SJCRH30 (cell line): ENCODE data around the gene MYOF. TPM values are rescaled to one million over a fixed set of nuclear protein-coding genes. Genes with fewer than 3 reads are reported as not detected.
"Not testable (repeated sequence)": the region's sequence is repeated elsewhere in the genome, so short reads cannot be mapped to it uniquely, and the experiment has no call there.

ENCODE experiments used
- DNase-seq, 2 experiments: peaks; one replicate each; pipeline ENCODE4 v3.0.0-alpha.2; 2015 to 2020
- H3K27ac ChIP-seq: fragments of 250-450 bp; sonication (Bioruptor Pico); 2 replicates; pipeline ENCODE4 v1.5.1; 2020; ENCODE audit warnings: mild to moderate bottlenecking, moderate library complexity
- H3K27me3 ChIP-seq: fragments of 250-450 bp; sonication (Bioruptor Pico); 2 replicates; pipeline ENCODE4 v1.5.1; 2020; ENCODE audit warnings: mild to moderate bottlenecking, moderate library complexity
- H3K36me3 ChIP-seq: fragments of 250-450 bp; sonication (Bioruptor Pico); 2 replicates; pipeline ENCODE4 v1.5.1; 2020; ENCODE audit warnings: mild to moderate bottlenecking, moderate library complexity
- H3K4me1 ChIP-seq: fragments of 250-450 bp; sonication (Bioruptor Pico); 2 replicates; pipeline ENCODE4 v1.5.1; 2020; ENCODE audit warnings: mild to moderate bottlenecking, moderate library complexity
- H3K4me3 ChIP-seq: fragments of 250-450 bp; sonication (Bioruptor Pico); 2 replicates; pipeline ENCODE4 v1.5.1; 2020; ENCODE audit warnings: mild to moderate bottlenecking, moderate library complexity
- H3K9me3 ChIP-seq: fragments of 250-450 bp; sonication (Bioruptor Pico); replicated peaks from 2 replicates; pipeline ENCODE4 v1.5.1; 2020; ENCODE audit warnings: mild to moderate bottlenecking, moderate library complexity
- total RNA-seq: library from RNA; depleted of rRNA; stranded (reverse); fragments of >200 nt; shearing (Covaris generic); gene quantifications from 2 replicates; pipeline ENCODE4 v1.2.3, GENCODE V29; 2014

Gene MYOF
- total RNA-seq, 1 experiment from 2014 or later = 4.2 TPM

DNA sequence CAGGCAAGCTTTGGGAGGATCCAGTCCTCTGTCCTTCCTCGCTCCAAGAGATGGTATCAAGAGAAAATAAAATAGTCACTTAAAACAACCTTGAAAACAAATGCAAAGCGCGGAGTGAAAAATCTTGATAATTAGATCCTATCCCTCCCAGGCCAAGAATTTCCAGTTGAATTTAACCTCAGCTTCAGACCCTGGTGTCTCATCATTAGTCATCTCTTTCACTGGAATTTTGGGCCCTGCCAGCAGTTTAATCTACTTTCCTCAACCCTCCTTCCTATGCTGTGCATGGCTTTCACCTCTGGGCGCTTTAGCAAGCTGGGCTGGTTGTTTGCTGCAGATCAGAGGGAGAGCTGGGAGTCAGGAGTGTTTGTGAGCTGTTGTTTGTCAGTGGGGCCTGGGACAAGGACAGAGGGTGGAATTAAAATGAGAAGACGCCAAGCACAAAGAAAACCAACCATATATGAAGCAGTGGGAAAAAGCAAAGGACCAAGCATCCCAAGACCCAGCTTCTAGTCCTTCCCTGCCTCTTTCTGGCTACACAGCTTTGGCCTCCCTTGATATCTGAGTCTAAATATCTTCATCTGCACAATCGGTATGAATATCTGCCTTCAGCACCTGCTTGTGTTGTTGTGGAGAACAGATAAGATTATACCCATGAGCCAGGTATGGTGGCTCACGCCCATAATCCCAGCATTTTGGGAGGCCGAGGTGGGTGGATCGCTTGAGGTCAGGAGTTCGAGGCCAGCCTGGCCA is 13.5 kb downstream of the MYOF start:
- Histone ChIP-seq H3K36me3 (no peaks in the 10 kb centered on the region), H3K4me1 (peaks cover 31% of the 10 kb centered on the region), H3K4me3 (no peak overlapping the region), H3K27me3 (no peaks in the 10 kb centered on the region), H3K27ac (peak overlapping the region; percentile 10; the same call in 1 of the 2 replicates), H3K9me3 (no peaks in the 10 kb centered on the region; the same call in 1 of the 2 replicates)
- DNase-seq = peak; percentile 18 to 23

DNA sequence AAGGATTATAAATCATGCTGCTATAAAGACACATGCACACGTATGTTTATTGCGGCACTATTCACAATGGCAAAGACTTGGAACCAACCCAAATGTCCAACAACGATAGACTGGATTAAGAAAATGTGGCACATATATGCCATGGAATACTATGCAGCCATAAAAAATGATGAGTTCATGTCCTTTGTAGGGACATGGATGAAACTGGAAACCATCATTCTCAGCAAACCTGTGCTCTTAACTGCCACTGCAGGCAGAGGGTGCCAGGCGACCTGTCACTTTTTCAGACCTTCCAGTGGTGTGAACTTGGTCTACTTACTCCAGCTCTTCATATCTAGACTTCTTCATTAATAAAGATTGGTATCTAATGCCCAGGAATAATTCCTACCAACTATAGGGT is 14.5 kb downstream of the MYOF start:
- not testable (repeated sequence) for H3K27me3 ChIP-seq, H3K4me3 ChIP-seq, H3K9me3 ChIP-seq, H3K36me3 ChIP-seq, DNase-seq
- H3K27ac ChIP-seq = peak overlapping the region; percentile 10; the same call in 1 of the 2 replicates
- H3K4me1 ChIP-seq = peaks cover 36% of the 10 kb centered on the region

DNA sequence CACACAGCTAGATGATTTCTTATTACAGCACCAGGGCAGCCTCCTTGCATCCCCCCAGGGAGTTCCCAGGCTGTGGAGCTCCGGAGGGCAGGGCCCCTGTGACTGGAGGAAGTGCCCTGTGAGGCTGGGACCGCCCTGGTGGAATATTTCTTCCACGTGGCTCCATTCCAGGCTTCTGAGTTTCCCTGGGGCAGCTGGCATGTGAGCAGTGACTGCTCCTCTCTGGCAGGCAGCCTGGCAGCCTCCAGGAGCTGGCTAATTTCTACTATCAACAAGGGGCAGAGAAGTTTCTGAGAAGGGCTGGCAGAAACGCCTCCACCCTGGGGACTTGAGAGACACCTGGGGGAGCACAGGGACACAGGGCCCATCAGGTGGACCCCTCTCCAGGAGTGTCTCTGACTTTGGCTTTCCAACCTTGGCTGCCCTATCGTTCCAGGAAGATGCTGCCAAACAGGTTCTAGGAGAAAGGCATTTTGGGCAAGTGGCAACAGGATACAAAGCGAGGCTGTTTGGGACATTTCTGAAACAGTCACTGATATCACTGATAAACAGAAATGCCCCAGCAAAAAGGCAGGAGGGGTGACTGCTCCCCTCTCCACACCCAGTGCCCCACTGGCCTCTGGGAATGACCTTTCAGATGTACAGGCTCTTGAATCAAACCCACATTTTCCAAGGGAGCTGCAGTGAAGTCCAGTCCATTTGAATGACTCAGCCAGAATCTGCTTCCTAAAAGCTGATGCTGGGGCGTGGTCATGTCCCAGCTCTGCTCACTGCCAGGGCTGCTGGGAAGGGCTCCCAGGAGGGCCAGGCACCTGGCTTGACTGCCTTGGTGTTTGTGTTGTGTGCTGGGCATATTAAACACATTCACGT is 16.1 kb downstream of the MYOF start:
- Histone ChIP-seq H3K4me1 (peaks cover 48% of the 10 kb centered on the region), H3K4me3 (peak overlapping the region; percentile 8; the same call in 1 of the 2 replicates), H3K9me3 (no peaks in the 10 kb centered on the region; the same call in 1 of the 2 replicates), H3K36me3 (no peaks in the 10 kb centered on the region), H3K27me3 (no peaks in the 10 kb centered on the region), H3K27ac (peak overlapping the region; percentile 77)
- DNase-seq = peak; percentile 76

GRCh38 chr10:93464776-93465388 is 17.3 kb downstream of the MYOF start:
- H3K4me1 ChIP-seq = peaks cover 48% of the 10 kb centered on the region
- no peaks in the 10 kb centered on the region for H3K36me3 ChIP-seq
- no peaks in the 10 kb centered on the region for H3K27me3 ChIP-seq
- H3K9me3 ChIP-seq = no peaks in the 10 kb centered on the region; the same call in 1 of the 2 replicates
- no peak for DNase-seq
- H3K4me3 ChIP-seq = no peak overlapping the region
- no peak overlapping the region for H3K27ac ChIP-seq

GRCh38 chr10:93463723-93464476 is 18.2 kb downstream of the MYOF start:
- no peaks in the 10 kb centered on the region for H3K36me3 ChIP-seq
- H3K9me3 ChIP-seq = no peaks in the 10 kb centered on the region; the same call in 1 of the 2 replicates
- H3K4me1 ChIP-seq = peaks cover 57% of the 10 kb centered on the region
- H3K27me3 ChIP-seq = no peaks in the 10 kb centered on the region
- peak in 1 of 2 experiments; percentile 24 for DNase-seq
- no peak overlapping the region; the same call in 1 of the 2 replicates for H3K27ac ChIP-seq
- H3K4me3 ChIP-seq = no peak overlapping the region

DNA sequence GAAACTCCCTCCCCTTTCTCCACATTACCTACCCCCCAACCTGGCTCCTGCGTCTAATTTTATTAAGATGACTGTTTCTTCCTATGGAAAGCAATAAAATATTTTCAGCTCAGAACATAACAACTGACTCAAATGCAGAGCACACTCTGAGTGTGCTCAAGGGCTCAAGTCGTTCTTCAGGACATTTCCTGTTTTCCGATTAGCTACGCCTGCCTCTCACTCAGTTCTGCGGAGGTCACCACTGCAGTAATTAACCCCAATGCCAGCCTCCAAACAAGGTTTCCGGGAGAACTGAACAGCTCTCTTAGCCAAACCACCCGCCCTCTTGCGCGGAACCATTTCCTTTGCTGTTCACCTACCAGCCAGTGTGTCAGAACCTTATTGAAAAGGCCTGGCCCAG is 19.3 kb downstream of the MYOF start:
- H3K9me3 ChIP-seq = no peaks in the 10 kb centered on the region; the same call in 1 of the 2 replicates
- H3K4me3 ChIP-seq = no peak overlapping the region
- H3K4me1 ChIP-seq = peaks cover 63% of the 10 kb centered on the region
- peak; percentile 59 to 74 for DNase-seq
- no peaks in the 10 kb centered on the region for H3K27me3 ChIP-seq
- H3K36me3 ChIP-seq = no peaks in the 10 kb centered on the region
- peak overlapping the region; percentile 77 for H3K27ac ChIP-seq

GRCh38 chr10:93462371-93462770 is 19.8 kb downstream of the MYOF start:
- H3K27ac ChIP-seq = peak overlapping the region; percentile 77
- DNase-seq = no peak
- no peaks in the 10 kb centered on the region for H3K9me3 ChIP-seq
- no peaks in the 10 kb centered on the region for H3K27me3 ChIP-seq
- H3K36me3 ChIP-seq = no peaks in the 10 kb centered on the region
- H3K4me3 ChIP-seq = no peak overlapping the region
- peaks cover 63% of the 10 kb centered on the region for H3K4me1 ChIP-seq

DNA sequence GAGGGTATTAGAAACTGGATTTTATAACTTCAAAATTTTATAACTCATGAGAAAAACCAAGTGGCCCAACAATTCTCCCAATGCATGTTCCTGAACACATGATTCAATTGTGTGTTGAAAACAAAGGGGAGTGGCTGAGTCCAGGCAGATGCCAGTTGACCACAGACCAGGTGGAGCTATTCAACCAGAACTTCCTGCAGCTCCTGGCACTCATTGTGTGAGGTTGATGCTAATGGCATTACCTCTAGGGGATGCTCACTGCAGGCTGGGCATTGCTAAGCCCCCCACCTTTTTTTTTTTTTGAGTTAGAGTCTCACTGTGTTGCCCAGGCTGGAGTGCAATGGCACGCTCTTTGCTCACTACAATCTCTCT is 20.3 kb downstream of the MYOF start:
- Histone ChIP-seq H3K27me3 (no peaks in the 10 kb centered on the region), H3K4me1 (peaks cover 63% of the 10 kb centered on the region), H3K4me3 (no peak overlapping the region), H3K9me3 (no peaks in the 10 kb centered on the region), H3K27ac (peak overlapping the region; percentile 77), H3K36me3 (no peaks in the 10 kb centered on the region)
- peak; percentile 52 to 64 for DNase-seq

- H3K27me3 ChIP-seq = no peaks in the 10 kb centered on the region
- no peak for DNase-seq
- peak overlapping the region; percentile 77 for H3K27ac ChIP-seq
- H3K4me3 ChIP-seq = no peak overlapping the region
- H3K4me1 ChIP-seq = peaks cover 58% of the 10 kb centered on the region
- no peaks in the 10 kb centered on the region for H3K9me3 ChIP-seq
- H3K36me3 ChIP-seq = no peaks in the 10 kb centered on the region
Observed at GRCh38 chr10:93461109-93461806, 20.9 kb downstream of the MYOF start.

GRCh38 chr10:93459466-93459865 is 22.7 kb downstream of the MYOF start:
- DNase-seq = no peak
- no peaks in the 10 kb centered on the region for H3K27me3 ChIP-seq
- H3K4me1 ChIP-seq = peaks cover 48% of the 10 kb centered on the region
- H3K9me3 ChIP-seq = no peaks in the 10 kb centered on the region
- H3K36me3 ChIP-seq = no peaks in the 10 kb centered on the region
- peak overlapping the region; percentile 6; the same call in 1 of the 2 replicates for H3K4me3 ChIP-seq
- peak overlapping the region; percentile 85 for H3K27ac ChIP-seq

GRCh38 chr10:93458821-93459257 is 23.3 kb downstream of the MYOF start:
- no peaks in the 10 kb centered on the region for H3K36me3 ChIP-seq
- H3K4me3 ChIP-seq = peak overlapping the region; percentile 6; the same call in 1 of the 2 replicates
- H3K9me3 ChIP-seq = no peaks in the 10 kb centered on the region
- DNase-seq = peak; percentile 93 to 94
- peaks cover 42% of the 10 kb centered on the region for H3K4me1 ChIP-seq
- no peaks in the 10 kb centered on the region for H3K27me3 ChIP-seq
- H3K27ac ChIP-seq = peak overlapping the region; percentile 85

DNA sequence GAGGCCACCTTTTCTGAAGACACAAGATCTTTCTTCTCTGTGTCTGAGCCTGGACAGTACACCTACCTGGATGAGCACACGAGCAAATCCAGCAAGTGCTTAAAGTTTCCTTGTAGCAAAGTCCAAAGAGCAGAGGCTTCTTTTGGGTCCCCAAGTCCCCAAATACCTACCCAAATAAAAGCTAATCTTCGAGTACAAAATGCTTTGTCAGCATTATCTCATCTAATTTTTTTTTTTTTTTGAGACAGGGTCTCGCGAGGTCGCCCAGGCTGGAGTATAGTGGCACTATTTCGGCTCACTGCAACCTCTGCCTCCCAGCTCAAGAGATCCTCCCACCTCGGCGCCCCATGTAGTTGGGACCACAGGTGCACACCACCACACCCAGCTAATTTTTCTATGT is 24.6 kb downstream of the MYOF start:
- no peak overlapping the region for H3K27ac ChIP-seq
- H3K27me3 ChIP-seq = no peaks in the 10 kb centered on the region
- H3K9me3 ChIP-seq = no peaks in the 10 kb centered on the region
- DNase-seq = no peak
- H3K4me3 ChIP-seq = no peak overlapping the region
- no peaks in the 10 kb centered on the region for H3K36me3 ChIP-seq
- peaks cover 35% of the 10 kb centered on the region for H3K4me1 ChIP-seq

DNA sequence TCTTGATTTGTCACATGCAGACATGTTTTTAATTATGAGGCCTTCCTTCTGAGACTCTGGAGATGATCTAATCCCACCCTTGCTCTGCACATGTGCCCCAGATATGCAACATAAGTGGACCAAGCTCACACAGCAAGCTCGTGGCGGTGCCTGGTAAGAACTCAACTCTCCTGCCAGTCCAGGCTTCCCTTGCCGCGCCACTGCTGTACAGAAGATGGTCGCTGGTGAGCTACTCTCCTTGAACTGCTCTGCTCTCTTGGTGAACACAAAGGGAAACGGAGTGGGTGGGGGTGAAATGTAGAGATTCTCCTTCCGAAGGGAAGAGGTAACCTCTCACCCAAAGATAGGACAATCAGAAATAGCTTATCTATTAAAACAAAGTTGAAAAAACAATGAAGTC is 25.7 kb downstream of the MYOF start:
- no peaks in the 10 kb centered on the region for H3K36me3 ChIP-seq
- H3K9me3 ChIP-seq = no peaks in the 10 kb centered on the region
- no peak for DNase-seq
- no peak overlapping the region for H3K27ac ChIP-seq
- peaks cover 24% of the 10 kb centered on the region for H3K4me1 ChIP-seq
- no peaks in the 10 kb centered on the region for H3K27me3 ChIP-seq
- H3K4me3 ChIP-seq = no peak overlapping the region

GRCh38 chr10:93454736-93455135 is 27.4 kb downstream of the MYOF start:
- Histone ChIP-seq H3K4me3 (no peak overlapping the region), H3K9me3 (no peaks in the 10 kb centered on the region), H3K27ac (no peak overlapping the region), H3K4me1 (peaks cover 14% of the 10 kb centered on the region), H3K27me3 (no peaks in the 10 kb centered on the region), H3K36me3 (no peaks in the 10 kb centered on the region)
- no peak for DNase-seq
